H4 (cell line): ENCODE data around the gene CFAP58. TPM values are rescaled to one million over a fixed set of nuclear protein-coding genes. Genes with fewer than 3 reads are reported as not detected.

Source experiments
- DNase-seq: peaks from one replicate; pipeline ENCODE4 v3.0.0-alpha.2; 2015; ENCODE audit warnings: low spot score
- total RNA-seq: library from RNA; depleted of rRNA; stranded (reverse); fragments of >200 nt; shearing (Covaris generic); gene quantifications from 2 replicates; pipeline ENCODE4 v1.2.3, GENCODE V29; 2014; rRNA removed

The CFAP58 gene
- total RNA-seq, 1 experiment from 2014 or later: 0.12 TPM

DNA sequence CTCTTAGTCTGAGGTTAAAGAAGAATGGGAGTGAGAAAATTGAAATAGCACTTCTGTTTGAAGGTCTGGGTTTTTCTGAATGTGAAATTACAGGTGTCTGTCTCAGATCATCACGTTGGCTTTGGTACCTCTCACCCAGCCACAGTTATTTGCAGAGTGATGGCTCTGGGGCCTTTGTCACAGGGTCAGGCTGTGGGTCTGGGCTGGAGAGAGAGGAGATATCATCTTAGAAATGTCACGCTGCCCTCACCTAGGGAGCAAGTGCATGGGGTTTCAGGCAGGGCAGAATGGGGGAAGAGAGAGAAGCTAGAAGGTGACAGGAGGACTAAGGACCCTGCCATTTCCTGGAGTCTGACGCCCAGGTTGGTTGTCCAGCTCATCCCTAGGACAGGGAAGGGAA lies 127.2 kb downstream of the CFAP58 start:
- DNase-seq: no peak

DNA sequence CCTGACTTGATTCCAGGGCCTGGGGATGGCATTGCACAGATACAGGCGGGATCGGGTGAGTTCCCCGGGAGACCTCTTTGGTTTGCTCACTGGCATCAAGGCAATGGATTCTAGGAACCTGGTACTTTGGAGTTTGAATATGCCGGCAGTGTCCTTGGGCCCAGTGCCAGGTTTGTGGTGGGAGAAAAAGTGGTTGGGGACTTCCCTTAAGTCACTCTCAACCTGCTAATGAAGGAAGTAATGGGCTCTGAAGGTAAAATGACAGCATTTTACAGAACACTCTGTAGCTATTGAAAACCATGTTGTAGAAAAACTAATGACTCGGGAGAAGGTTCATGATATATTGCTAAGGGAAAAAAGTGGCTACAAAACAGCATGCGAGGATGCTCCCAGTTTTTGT lies 129.9 kb downstream of the CFAP58 start:
- no peak for DNase-seq

DNA sequence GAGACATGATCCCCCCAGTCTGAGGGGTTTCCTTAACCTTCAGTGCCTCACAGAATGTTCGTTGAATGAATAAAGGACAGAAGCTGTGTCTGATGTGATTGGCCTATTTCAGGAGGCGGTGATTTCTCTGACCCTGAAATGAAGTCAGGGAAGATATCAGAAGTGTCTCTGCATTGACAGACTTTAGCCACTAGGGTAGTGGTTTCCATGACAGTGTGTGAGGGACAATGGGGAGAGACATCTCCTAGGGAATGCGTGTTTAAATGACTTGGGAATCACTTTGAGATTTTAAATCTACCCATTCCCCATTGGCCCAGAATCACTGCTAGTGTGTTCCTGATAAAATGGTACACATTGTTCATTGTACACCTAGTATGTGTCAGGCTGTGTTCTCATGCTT lies 132.0 kb downstream of the CFAP58 start:
- no peak for DNase-seq

DNA sequence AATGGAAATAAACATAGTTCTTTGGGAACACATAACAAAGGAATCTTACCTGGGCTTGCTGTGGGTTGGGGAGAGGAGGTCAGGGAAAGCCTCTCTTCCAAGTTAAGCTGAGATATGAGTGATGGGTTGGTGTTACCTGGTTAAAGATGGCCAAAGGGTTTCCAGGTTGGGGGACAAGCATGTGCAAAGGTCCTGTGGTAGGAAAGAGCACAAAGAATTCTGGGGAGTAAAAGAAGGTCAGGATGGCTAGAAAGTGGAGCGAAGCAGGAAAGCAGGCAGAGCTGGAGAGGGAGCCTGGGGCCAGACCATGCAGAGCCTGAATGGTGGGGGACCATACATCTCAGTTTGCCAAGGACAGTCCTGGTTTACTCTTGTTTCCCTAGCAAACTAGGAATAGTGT lies 133.2 kb downstream of the CFAP58 start:
- no peak for DNase-seq

DNA sequence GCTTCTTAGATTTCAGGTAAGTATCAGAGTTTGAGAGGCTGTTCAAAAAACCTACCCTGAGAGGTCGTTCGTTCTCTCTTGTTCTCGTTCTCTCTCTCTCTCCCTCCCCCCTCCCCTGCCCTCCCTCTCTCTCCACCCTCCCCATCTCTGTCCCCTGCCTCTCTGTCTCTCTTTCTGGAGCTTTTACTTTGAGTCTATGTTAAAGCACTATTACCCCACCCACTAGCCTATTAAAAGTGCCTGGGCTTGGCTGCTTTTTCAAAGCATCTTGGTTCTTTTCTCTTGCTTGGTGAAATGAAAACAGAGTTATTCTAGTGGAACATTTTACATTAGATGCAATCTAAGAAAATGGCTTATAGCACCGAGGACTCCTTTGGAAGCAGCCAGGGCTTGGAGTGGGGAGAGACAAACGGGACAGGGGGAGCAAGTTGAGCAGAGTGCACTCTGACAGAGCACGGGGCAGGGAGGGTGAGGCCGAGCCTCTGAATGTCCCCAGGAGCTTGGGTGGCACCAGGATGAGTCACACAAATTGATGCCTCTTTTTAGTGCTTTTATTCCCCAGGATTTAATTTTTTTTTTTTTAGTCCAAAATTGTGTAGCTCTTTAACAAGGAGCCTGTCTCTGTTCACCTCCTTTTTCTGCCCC lies 134.3 kb downstream of the CFAP58 start:
- no peak for DNase-seq

- DNase-seq: no peak
Observed at GRCh38 chr10:104488439-104488832, 134.8 kb downstream of the CFAP58 start.

- DNase-seq: no peak
Observed at GRCh38 chr10:104492329-104492940, 138.8 kb downstream of the CFAP58 start.

GRCh38 chr10:104498347-104499081 lies 144.9 kb downstream of the CFAP58 start:
- no peak for DNase-seq

GRCh38 chr10:104501449-104501848 lies 147.8 kb downstream of the CFAP58 start:
- DNase-seq: no peak

DNA sequence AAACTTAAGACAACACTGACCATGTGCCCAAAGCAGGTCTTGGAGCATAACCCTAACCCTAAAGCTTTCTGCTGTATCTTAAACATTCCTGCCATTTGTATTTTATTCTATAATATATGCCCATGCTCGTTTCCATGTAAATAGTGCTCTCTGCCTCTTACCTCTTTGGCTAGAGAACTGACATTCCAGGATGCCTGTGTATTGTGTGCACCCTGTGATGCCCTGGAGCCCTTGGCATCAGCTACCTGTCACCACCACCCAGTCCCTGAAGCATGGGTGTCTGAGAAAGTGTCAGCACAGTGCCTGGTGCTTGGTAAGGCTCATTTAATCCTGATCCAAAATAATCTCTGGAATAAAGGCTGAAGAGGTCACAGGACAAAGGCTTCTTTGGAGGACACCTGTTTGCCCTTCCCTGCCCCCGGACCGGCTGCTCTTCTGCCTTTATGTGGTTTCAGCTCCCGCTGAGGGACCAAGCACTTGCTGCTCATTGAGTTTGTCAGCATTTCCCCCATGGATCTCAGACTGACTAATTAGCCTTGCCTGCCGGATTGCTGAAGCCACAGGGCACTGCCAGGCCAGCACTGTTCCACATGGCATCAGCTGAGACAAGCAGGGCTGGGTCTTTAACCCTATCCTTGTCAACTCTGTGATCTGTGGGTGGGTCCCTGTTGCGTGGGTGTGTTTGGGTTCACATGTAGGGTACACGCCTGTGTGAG lies 148.4 kb downstream of the CFAP58 start:
- DNase-seq: no peak

DNA sequence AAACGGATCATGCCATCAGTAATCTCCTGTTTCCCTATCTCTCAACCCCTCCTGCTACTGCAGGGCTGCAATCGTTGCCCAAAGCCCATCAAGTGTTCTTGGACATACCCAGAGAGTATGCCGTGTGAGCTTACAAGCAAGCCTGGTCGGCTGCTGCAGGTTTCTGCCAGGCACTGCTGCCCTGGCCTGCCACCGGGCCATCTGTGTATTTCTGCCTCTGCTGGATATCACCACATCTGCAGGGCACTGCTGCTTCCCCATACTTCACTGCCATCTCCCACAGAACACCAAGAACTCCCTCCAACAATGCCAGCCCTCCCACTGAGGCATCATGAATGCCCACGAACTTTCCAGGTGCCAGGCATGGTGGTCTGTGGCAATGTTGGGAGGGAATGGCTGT lies 149.3 kb downstream of the CFAP58 start:
- DNase-seq: no peak

Other genes with a start within 250 kb of the CFAP58 start
- 8.9 and 9.3 TPM in 2 replicates for gene SFR1, start 231.7 kb upstream of the CFAP58 start, total RNA-seq
- 0.27 TPM in 1 of 2 replicates, not detected in the other for gene CFAP43, start 121.5 kb upstream of the CFAP58 start, total RNA-seq
- 171 and 239 TPM in 2 replicates for gene GSTO1, start 98.9 kb upstream of the CFAP58 start, total RNA-seq
- gene GSTO2, start 84.6 kb upstream of the CFAP58 start, total RNA-seq: 0.72 TPM in 1 of 2 replicates, not detected in the other
- gene ITPRIP, start 15.4 kb upstream of the CFAP58 start, total RNA-seq: 1.3 and 3.3 TPM in 2 replicates